A549 (cell line): Measurements from ENCODE around the gene PTPRJ. TPM values are rescaled to one million over a fixed set of nuclear protein-coding genes. Genes with fewer than 3 reads are reported as not detected.

Experiments
- ATAC-seq, 2 experiments: fragments of 200-7000 bp in 1 of 2; fragments of >200 bp in 1 of 2; cut with Nextera tagmentation in 1 of 2; cut with Tn5 transposase in 1 of 2; 3 replicates each; pipeline versions ENCODE4 v1.8.0 to v1.9.1; 2018 to 2020; ENCODE audit warnings: mild to moderate bottlenecking in 1 of 2, moderate library complexity in 1 of 2
- CTCF ChIA-PET: fragments of 300-600 bp; sonication (Branson Sonifier 250); formaldehyde crosslinking; extraction: SDS; loops from one replicate; lab custom pipeline; 2021; ENCODE audit warnings: antibody characterized with exemption, inconsistent platforms; lab: Yijun Ruan, JAX
- POLR2A ChIA-PET: fragments of 350-600 bp; formaldehyde crosslinking; extraction: SDS; loops from one replicate; lab custom pipeline; 2021; ENCODE audit warnings: antibody characterized with exemption, inconsistent platforms; lab: Yijun Ruan, JAX
- DNase-seq, 2 experiments: peaks; one replicate each; pipeline versions ENCODE4 v3.0.0 to v3.0.0-alpha.2; 2011 to 2016; ENCODE audit warnings: low read depth in 1 of 2, low spot score in 1 of 2
- FAIRE-seq: peaks from 2 replicates; lab custom pipeline; 2011; peaks lifted over from hg19 to GRCh38; lab: Jason Lieb, UNC
- H3K27ac ChIP-seq, 2 experiments: fragments of >200 bp; sonication (Bioruptor Twin); formaldehyde crosslinking; 3 replicates each; pipeline ENCODE4 v1.5.1; 2016 to 2017
- H3K4me1 ChIP-seq: fragments of >200 bp; sonication (Bioruptor Twin); formaldehyde crosslinking; 3 replicates; pipeline ENCODE4 v1.6.1; 2016
- H3K4me2 ChIP-seq: fragments of >200 bp; sonication (Bioruptor Twin); formaldehyde crosslinking; 3 replicates; pipeline ENCODE4 v1.6.1; 2016
- H3K4me3 ChIP-seq: fragments of >200 bp; sonication (Bioruptor Twin); formaldehyde crosslinking; 3 replicates; pipeline ENCODE4 v1.5.1; 2016
- H3K9me3 ChIP-seq: fragments of >200 bp; sonication (Bioruptor Twin); formaldehyde crosslinking; 3 replicates; pipeline ENCODE4 v1.6.1; 2016
- ATOH8 ChIP-seq: fragments of 250-450 bp; sonication (Bioruptor Pico); IDR thresholded peaks from 2 replicates; pipeline ENCODE4 v1.5.0; 2020; ENCODE audit warnings: low read depth, mild to moderate bottlenecking, moderate library complexity
- BHLHE40 ChIP-seq: IDR thresholded peaks from 2 replicates; pipeline ENCODE4 v1.6.1; 2012; ENCODE audit warnings: low read depth, low read length, inconsistent platforms
- CEBPB ChIP-seq, 2 experiments: fragments of >200 bp in 1 of 2; sonication (Bioruptor Twin) in 1 of 2; formaldehyde crosslinking in 1 of 2; IDR thresholded peaks; 2 replicates each; pipeline ENCODE4 v1.6.1; 2012 to 2016
- CHD2 ChIP-seq: fragments of 150-350 bp; IDR thresholded peaks from 2 replicates; pipeline ENCODE4 v1.6.1; 2014; ENCODE audit warnings: low read length; ENCODE audit not compliant: partially characterized antibody
- E2F6 ChIP-seq: IDR thresholded peaks from 2 replicates; pipeline ENCODE4 v1.6.1; 2012; ENCODE audit warnings: low read depth, borderline replicate concordance
- EHF ChIP-seq: fragments of 250-450 bp; sonication (Bioruptor Pico); IDR thresholded peaks from 2 replicates; pipeline ENCODE4 v1.5.0; 2020; ENCODE audit warnings: mild to moderate bottlenecking
- EHMT2 ChIP-seq: fragments of 200-600 bp; sonication (generic); IDR thresholded peaks from 2 replicates; pipeline ENCODE4 v1.6.1; 2016; ENCODE audit warnings: antibody characterized with exemption, low read depth, mild to moderate bottlenecking, moderate library complexity
- ELK1 ChIP-seq: fragments of 150-350 bp; IDR thresholded peaks from 2 replicates; pipeline ENCODE4 v1.6.1; 2014; ENCODE audit warnings: low read depth, mild to moderate bottlenecking, low read length
- EP300 ChIP-seq, 2 experiments: fragments of >200 bp; sonication (Bioruptor Twin); formaldehyde crosslinking; IDR thresholded peaks; 2 replicates in 1 of 2; 3 replicates in 1 of 2; pipeline ENCODE4 v1.6.1; 2016 to 2017
- FOSL2 ChIP-seq, 2 experiments: fragments of 450-650 bp in 1 of 2; fragments of >200 bp in 1 of 2; sonication (Bioruptor Twin) in 1 of 2; formaldehyde crosslinking; IDR thresholded peaks; 2 replicates each; pipeline versions ENCODE4 v1.5.0 to v1.6.1; 2016 to 2020; ENCODE audit warnings: mild to moderate bottlenecking in 1 of 2, moderate library complexity in 1 of 2
- FOXS1 ChIP-seq: fragments of 250-450 bp; sonication (Bioruptor Pico); IDR thresholded peaks from 2 replicates; pipeline ENCODE4 v1.5.0; 2020; ENCODE audit warnings: mild to moderate bottlenecking, moderate library complexity
- GATA3 ChIP-seq: IDR thresholded peaks from 2 replicates; pipeline ENCODE4 v1.6.1; 2012; ENCODE audit warnings: borderline replicate concordance
- HDAC2 ChIP-seq: fragments of 200-600 bp; sonication (generic); IDR thresholded peaks from 2 replicates; pipeline ENCODE4 v1.6.1; 2016
- HMGXB4 ChIP-seq: fragments of 250-450 bp; sonication (Bioruptor Pico); IDR thresholded peaks from 2 replicates; pipeline ENCODE4 v1.5.0; 2021; ENCODE audit warnings: mild to moderate bottlenecking, moderate library complexity, borderline replicate concordance
- HOXB5 ChIP-seq: fragments of 250-450 bp; sonication (Bioruptor Pico); IDR thresholded peaks from 2 replicates; pipeline ENCODE4 v1.5.0; 2020; ENCODE audit warnings: mild to moderate bottlenecking, moderate library complexity
- JUN ChIP-seq, 2 experiments: fragments of >200 bp; sonication (Bioruptor Twin); formaldehyde crosslinking; IDR thresholded peaks; 2 replicates in 1 of 2; 3 replicates in 1 of 2; pipeline ENCODE4 v1.6.1; 2016 to 2017
- MAFK ChIP-seq: fragments of 450-650 bp; IDR thresholded peaks from 2 replicates; pipeline ENCODE4 v1.6.1; 2014; ENCODE audit not compliant: partially characterized antibody
- MAX ChIP-seq: IDR thresholded peaks from 2 replicates; pipeline ENCODE4 v1.6.1; 2012
- MAZ ChIP-seq: fragments of 150-350 bp; IDR thresholded peaks from 2 replicates; pipeline ENCODE4 v1.6.1; 2014; ENCODE audit warnings: antibody characterized with exemption, low read depth, low read length, borderline replicate concordance
- MYC ChIP-seq: IDR thresholded peaks from 2 replicates; pipeline ENCODE4 v1.6.1; 2012; ENCODE audit warnings: mild to moderate bottlenecking, inconsistent platforms, low read length, improper control_type of control experiment, borderline replicate concordance
- NFE2L2 ChIP-seq: fragments of 150-350 bp; conservative IDR thresholded peaks from 2 replicates; pipeline ENCODE4 v1.6.1; 2014; ENCODE audit warnings: low read length
- POLR2AphosphoS2 ChIP-seq: conservative IDR thresholded peaks from 2 replicates; pipeline ENCODE4 v1.6.1; 2012; ENCODE audit warnings: low read length, improper control_type of control experiment, inconsistent platforms
- RARB ChIP-seq: fragments of 250-450 bp; sonication (Bioruptor Pico); IDR thresholded peaks from 2 replicates; pipeline ENCODE4 v1.8.0; 2021; ENCODE audit warnings: mild to moderate bottlenecking, moderate library complexity
- RCOR1 ChIP-seq: fragments of 150-350 bp; IDR thresholded peaks from 2 replicates; pipeline ENCODE4 v1.6.1; 2014; ENCODE audit warnings: antibody characterized with exemption, low read length, low read depth
- RFX5 ChIP-seq: fragments of 450-650 bp; IDR thresholded peaks from 2 replicates; pipeline ENCODE4 v1.7.1; 2014; ENCODE audit warnings: antibody characterized with exemption, mild to moderate bottlenecking, moderate library complexity
- TFCP2L1 ChIP-seq: fragments of 250-450 bp; sonication (Bioruptor Pico); IDR thresholded peaks from 2 replicates; pipeline ENCODE4 v1.5.0; 2021; ENCODE audit warnings: mild to moderate bottlenecking
- USF2 ChIP-seq: fragments of 450-650 bp; IDR thresholded peaks from 2 replicates; pipeline ENCODE4 v1.6.1; 2014; ENCODE audit warnings: antibody characterized with exemption
- ZNF302 ChIP-seq: fragments of 250-450 bp; sonication (Bioruptor Pico); IDR thresholded peaks from 2 replicates; pipeline ENCODE4 v1.9.0; 2021; ENCODE audit warnings: inconsistent platforms, mild to moderate bottlenecking, moderate library complexity
- WGBS: methylation state at CpG from one replicate; pipeline ENCODE4 v1.1.6; 2017; ENCODE audit errors: missing lambda C conversion rate; 5-methylcytosine and 5-hydroxymethylcytosine counted together
- polyA plus RNA-seq, 4 experiments: library from polyadenylated mRNA; depleted of rRNA in 3 of 4; stranded (reverse); fragments of >200 nt; fragmentation: RNase III in 1 of 4; extraction: RNeasy Plus Mini Kit Qiagen cat#74134 plus additional on column Dnase treatment in 1 of 4; gene quantifications; 2 replicates in 3 of 4; 3 replicates in 1 of 4; pipeline ENCODE4 v1.2.3, GENCODE V29; 2011 to 2017

PTPRJ gene
- polyA plus RNA-seq, 2 of the 4 experiments (the other 2 are of a cell fraction), result 30.3 to 50.5 TPM

GRCh38 chr11:47941907-47942558 is 38.3 kb upstream of the PTPRJ start:
- Histone ChIP-seq H3K9me3 (no peaks in the 10 kb centered on the region), H3K4me1 (peaks cover 88% of the 10 kb centered on the region), H3K4me3 (no peak overlapping the region), H3K27ac (peak overlapping the region; percentile 87), H3K4me2 (peak overlapping the region; percentile 58)
- ChIA-PET CTCF (interaction anchor here (0.8 to 20.3 kb wide), 4 partner anchors 8 to 166 kb away, joined by 3 to 478 read pairs (median 47); no protein-coding TSS in a partner anchor), POLR2A (no interaction called here)
- FAIRE-seq, result no peak
- 29% methylated on average over 7 of the region's 7 CpGs for WGBS
- TF ChIP-seq CHD2 (no peak), RCOR1 (no peak), JUN (IDR thresholded peaks at IDR 0.05) (0 out of 5 replicates have a peak, but pooled peaks of 1 of the 2 experiments have one; percentile 31), NFE2L2 (no peak), FOSL2 (IDR thresholded peaks at IDR 0.05) (peak; percentile 10; the same call in 1 of the 2 replicates), FOSL2 (CRISPR knock-in tag; IDR thresholded peaks at IDR 0.05) (peak; percentile 54), GATA3 (peak; percentile 34; the same call in 1 of the 2 replicates), E2F6 (no peak), ATOH8 (no peak), EHF (no peak), USF2 (0 out of 2 replicates have a peak, but pooled peaks have one; percentile 6), EHMT2 (no peak), CEBPB (IDR thresholded peaks at IDR 0.05) (peak; percentile 71 to 89), RARB (CRISPR knock-in tag) (peak; percentile 77; the same call in 1 of the 2 replicates), MAFK (no peak), POLR2AphosphoS2 (no peak), EP300 (IDR thresholded peaks at IDR 0.05) (peak; percentile 24 to 74; a peak in 3 of 5 replicates), HOXB5 (CRISPR knock-in tag) (0 out of 2 replicates have a peak, but pooled peaks have one; percentile 54), ELK1 (no peak), MAX (no peak; the same call in 1 of the 2 replicates), RFX5 (no peak)
- peak in 1 of 2 experiments; percentile 78 for DNase-seq
- peak; percentile 42 to 43 for ATAC-seq

GRCh38 chr11:47943721-47944586 is 36.4 kb upstream of the PTPRJ start:
- H3K4me2 ChIP-seq, result peak overlapping the region; percentile 73
- ChIA-PET CTCF (interaction anchor here (0.8 to 20.3 kb wide), 6 partner anchors 10 to 165 kb away, joined by 3 to 478 read pairs (median 5); no protein-coding TSS in a partner anchor), POLR2A (interaction anchor here (0.8 kb wide), 1 partner anchor 36 kb away, joined by 4 read pairs; the partner anchor contains the start of gene PTPRJ)
- H3K4me1 ChIP-seq, result peaks cover 87% of the 10 kb centered on the region
- no peak overlapping the region for H3K4me3 ChIP-seq
- no peak for FAIRE-seq
- H3K27ac ChIP-seq, result peak overlapping the region; percentile 87
- no peaks in the 10 kb centered on the region for H3K9me3 ChIP-seq
- ATAC-seq, result peak; percentile 31 to 59; a peak in 5 of 6 replicates
- 5% methylated on average over 15 of the region's 15 CpGs for WGBS
- DNase-seq, result peak; percentile 70 to 88
- 0 out of 2 replicates have a peak, but pooled peaks have one; percentile 28 for TF ChIP-seq ZNF302 (CRISPR knock-in tag)
- TF ChIP-seq MAFK, result no peak
- no peak for TF ChIP-seq FOXS1
- no peak for TF ChIP-seq GATA3
- TF ChIP-seq MYC, result no peak
- no peak for TF ChIP-seq BHLHE40
- TF ChIP-seq ATOH8, result 0 out of 2 replicates have a peak, but pooled peaks have one; percentile 62
- TF ChIP-seq HMGXB4 (CRISPR knock-in tag), result no peak
- TF ChIP-seq MAX, result peak; percentile 62
- TF ChIP-seq MAZ, result no peak
- TF ChIP-seq TFCP2L1 (CRISPR knock-in tag), result no peak
- TF ChIP-seq HDAC2, result no peak
